GM06990 (cell line): Measurements from ENCODE around the gene AOC1.

Experiments used
- DNase-seq: peaks from one replicate; pipeline ENCODE4 v3.0.0-alpha.2; 2011; ENCODE audit not compliant: insufficient read length; ENCODE audit errors: extremely low read depth
- H3K27me3 ChIP-seq: replicated peaks from 2 replicates; pipeline ENCODE4 v1.6.0; 2011; ENCODE audit warnings: low read length; ENCODE audit not compliant: control insufficient read depth, insufficient read depth
- H3K36me3 ChIP-seq: 2 replicates; pipeline ENCODE4 v1.5.1; 2011; ENCODE audit warnings: low read length; ENCODE audit not compliant: control insufficient read depth, insufficient read depth
- H3K4me3 ChIP-seq: replicated peaks from 2 replicates; pipeline ENCODE4 v1.5.1; 2011; ENCODE audit warnings: low read depth, mild to moderate bottlenecking, control low read depth, low read length
- TF ChIP-seq, protein P1 (sequence below): IDR thresholded peaks from 2 replicates; pipeline ENCODE4 v1.5.1; 2011; ENCODE audit warnings: low read length, control low read depth, mild to moderate bottlenecking, inconsistent platforms; ENCODE audit not compliant: insufficient read depth, poor library complexity, severe bottlenecking

AOC1 gene

GRCh38 chr7:150856303-150857275 is 4.3 kb downstream of the AOC1 start:
- TF ChIP-seq, protein P1, sequence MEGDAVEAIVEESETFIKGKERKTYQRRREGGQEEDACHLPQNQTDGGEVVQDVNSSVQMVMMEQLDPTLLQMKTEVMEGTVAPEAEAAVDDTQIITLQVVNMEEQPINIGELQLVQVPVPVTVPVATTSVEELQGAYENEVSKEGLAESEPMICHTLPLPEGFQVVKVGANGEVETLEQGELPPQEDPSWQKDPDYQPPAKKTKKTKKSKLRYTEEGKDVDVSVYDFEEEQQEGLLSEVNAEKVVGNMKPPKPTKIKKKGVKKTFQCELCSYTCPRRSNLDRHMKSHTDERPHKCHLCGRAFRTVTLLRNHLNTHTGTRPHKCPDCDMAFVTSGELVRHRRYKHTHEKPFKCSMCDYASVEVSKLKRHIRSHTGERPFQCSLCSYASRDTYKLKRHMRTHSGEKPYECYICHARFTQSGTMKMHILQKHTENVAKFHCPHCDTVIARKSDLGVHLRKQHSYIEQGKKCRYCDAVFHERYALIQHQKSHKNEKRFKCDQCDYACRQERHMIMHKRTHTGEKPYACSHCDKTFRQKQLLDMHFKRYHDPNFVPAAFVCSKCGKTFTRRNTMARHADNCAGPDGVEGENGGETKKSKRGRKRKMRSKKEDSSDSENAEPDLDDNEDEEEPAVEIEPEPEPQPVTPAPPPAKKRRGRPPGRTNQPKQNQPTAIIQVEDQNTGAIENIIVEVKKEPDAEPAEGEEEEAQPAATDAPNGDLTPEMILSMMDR, result no peak
- Histone ChIP-seq H3K27me3 (peaks cover 1% of the 10 kb centered on the region), H3K4me3 (no peak overlapping the region), H3K36me3 (no peaks in the 10 kb centered on the region)
- DNase-seq, result no peak

- TF ChIP-seq, protein P1, result no peak
- DNase-seq, result no peak
- Histone ChIP-seq H3K36me3 (no peaks in the 10 kb centered on the region), H3K4me3 (no peak overlapping the region), H3K27me3 (peaks cover 1% of the 10 kb centered on the region)
Observed at GRCh38 chr7:150857276-150858055, 5.1 kb downstream of the AOC1 start.

DNA sequence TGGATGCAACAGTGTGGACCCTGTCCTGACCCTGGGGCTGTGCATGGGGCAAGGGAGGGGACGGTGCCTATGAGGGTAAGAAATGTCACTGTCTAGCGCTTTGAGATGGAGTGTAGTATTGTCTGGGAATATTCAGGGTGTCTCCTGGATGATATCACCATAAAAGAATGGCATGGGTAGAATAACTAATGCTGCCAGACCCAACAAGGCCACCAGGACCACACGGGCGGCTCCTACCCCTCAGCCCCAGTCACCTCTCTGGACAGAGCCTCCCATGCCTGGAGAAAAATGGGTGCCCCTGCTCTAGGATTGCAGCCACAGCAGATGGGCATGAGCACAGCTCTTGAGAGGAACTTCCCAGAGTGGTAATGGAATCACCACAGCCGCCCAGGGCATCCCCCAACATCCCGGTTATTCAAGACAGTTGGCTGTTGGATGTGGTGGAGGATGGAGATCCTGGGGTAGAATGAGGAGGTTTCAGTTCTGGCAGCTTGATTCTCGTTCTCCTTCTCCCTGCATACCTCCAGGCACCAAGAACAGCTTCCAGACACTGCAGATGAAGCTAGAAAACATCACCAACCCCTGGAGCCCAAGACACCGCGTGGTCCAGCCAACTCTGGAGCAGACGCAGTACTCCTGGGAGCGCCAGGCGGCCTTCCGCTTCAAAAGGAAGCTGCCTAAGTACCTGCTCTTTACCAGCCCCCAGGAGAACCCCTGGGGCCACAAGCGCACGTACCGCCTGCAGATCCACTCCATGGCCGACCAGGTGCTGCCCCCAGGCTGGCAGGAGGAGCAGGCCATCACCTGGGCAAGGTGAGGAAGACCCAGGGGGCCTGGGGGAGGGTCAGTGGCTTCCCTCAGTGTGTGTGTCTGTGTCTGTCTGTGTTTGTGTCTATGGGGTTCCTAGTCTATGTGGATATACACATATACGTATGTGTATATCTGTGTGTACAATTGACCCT is 6.2 kb downstream of the AOC1 start:
- no peaks in the 10 kb centered on the region for H3K36me3 ChIP-seq
- no peaks in the 10 kb centered on the region; the same call in 1 of the 2 replicates for H3K27me3 ChIP-seq
- no peak overlapping the region for H3K4me3 ChIP-seq
- TF ChIP-seq, protein P1, result no peak
- DNase-seq, result no peak

DNA sequence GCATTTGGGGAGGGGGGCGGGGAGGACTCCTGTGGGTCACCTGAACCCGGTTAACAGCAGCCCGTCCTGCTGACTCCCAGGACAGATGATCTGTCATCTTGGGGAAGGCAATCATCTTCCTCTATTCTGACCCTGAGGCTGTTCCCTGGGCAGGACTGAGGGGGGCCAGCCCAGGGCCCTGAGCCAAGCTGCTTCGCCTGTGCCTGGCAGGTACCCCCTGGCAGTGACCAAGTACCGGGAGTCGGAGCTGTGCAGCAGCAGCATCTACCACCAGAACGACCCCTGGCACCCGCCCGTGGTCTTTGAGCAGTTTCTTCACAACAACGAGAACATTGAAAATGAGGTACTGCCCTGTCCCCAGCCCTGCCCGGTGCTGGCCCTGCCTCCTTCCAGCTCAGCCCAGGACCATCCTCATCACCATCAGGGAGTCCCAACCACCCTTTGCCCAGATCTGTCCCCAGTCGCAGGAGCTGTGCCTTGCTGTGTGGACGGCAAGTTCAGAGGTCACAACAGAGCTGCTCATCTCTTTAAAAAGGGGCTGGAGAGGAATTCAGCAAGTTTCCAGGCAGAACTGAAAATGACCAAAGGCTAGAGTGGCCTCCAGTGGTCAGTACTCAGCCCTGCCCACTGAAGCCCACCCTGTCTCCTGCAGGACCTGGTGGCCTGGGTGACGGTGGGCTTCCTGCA is 8.1 kb downstream of the AOC1 start:
- Histone ChIP-seq H3K4me3 (no peak overlapping the region), H3K27me3 (no peaks in the 10 kb centered on the region; the same call in 1 of the 2 replicates), H3K36me3 (no peaks in the 10 kb centered on the region)
- DNase-seq, result no peak
- TF ChIP-seq, protein P1, result no peak

GRCh38 chr7:150860978-150861295 is 8.6 kb downstream of the AOC1 start:
- Histone ChIP-seq H3K36me3 (no peaks in the 10 kb centered on the region), H3K4me3 (no peak overlapping the region), H3K27me3 (no peaks in the 10 kb centered on the region; the same call in 1 of the 2 replicates)
- DNase-seq, result no peak
- TF ChIP-seq, protein P1, result no peak
